ENCODE results near the gene RTN4RL2.

RTN4RL2 gene

DNA sequence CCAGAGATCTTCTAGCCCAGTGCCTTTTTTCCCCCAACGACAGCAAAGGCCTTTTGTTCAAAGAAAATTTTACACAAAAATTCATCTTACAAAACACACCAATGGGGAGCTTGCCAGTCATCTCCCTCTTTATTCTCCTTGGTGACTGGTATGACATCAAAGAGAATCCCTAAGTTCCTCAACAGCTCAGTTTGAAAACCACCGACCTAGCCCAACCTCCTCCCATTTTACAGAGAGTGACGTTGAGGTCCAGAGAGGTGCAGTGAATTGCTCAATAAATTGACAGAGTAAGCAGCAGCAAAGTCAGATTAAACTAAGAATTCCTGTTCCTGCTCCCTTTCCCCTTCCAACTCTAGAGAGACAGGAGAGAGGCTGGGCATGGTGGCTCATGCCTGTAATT, 41.2 kb upstream of the RTN4RL2 start:
- DNase-seq (ENCODE audit: low read depth) = no peak
- no peak overlapping the region for H3K4me3 ChIP-seq (ENCODE audit: low read depth, low read length)
- no peak for TF ChIP-seq CTCF (IDR thresholded peaks at IDR 0.05; ENCODE audit: control insufficient read depth, extremely low read depth, insufficient read depth)

- H3K4me3 ChIP-seq (ENCODE audit: low read depth, low read length) = no peak overlapping the region
- no peak for DNase-seq (ENCODE audit: low read depth)
- no peak for TF ChIP-seq CTCF (IDR thresholded peaks at IDR 0.05; ENCODE audit: control insufficient read depth, extremely low read depth, insufficient read depth)
These were observed 39.3 kb upstream of the RTN4RL2 start for GRCh38 chr11:57421066-57421465.

- DNase-seq (ENCODE audit: low read depth) = no peak
- no peak overlapping the region for H3K4me3 ChIP-seq (ENCODE audit: low read depth, low read length)
- no peak for TF ChIP-seq CTCF (IDR thresholded peaks at IDR 0.05; ENCODE audit: control insufficient read depth, extremely low read depth, insufficient read depth)
These were observed 38.5 kb upstream of the RTN4RL2 start for GRCh38 chr11:57421805-57422204.

DNA sequence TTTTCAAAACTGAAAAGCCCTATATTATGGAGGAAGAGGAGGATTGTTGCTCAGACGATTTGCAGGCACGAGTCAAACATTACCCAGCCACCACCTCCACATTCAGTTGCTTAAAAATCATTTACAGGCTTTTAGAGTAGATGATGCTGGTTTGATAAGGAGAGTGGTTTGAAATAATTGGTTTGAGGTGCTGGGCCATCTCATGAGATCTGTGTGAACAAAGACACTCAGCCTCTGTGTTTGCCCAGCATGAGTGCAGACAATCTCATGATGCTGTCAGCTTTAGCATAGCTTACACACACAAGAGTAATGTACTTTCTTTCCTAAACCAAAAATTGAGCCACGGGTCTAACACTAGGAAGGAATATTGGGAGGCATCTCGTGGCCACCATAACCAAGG, 37.7 kb upstream of the RTN4RL2 start:
- no peak for TF ChIP-seq CTCF (IDR thresholded peaks at IDR 0.05; ENCODE audit: control insufficient read depth, extremely low read depth, insufficient read depth)
- no peak for DNase-seq (ENCODE audit: low read depth)
- H3K4me3 ChIP-seq (ENCODE audit: low read depth, low read length) = no peak overlapping the region

DNA sequence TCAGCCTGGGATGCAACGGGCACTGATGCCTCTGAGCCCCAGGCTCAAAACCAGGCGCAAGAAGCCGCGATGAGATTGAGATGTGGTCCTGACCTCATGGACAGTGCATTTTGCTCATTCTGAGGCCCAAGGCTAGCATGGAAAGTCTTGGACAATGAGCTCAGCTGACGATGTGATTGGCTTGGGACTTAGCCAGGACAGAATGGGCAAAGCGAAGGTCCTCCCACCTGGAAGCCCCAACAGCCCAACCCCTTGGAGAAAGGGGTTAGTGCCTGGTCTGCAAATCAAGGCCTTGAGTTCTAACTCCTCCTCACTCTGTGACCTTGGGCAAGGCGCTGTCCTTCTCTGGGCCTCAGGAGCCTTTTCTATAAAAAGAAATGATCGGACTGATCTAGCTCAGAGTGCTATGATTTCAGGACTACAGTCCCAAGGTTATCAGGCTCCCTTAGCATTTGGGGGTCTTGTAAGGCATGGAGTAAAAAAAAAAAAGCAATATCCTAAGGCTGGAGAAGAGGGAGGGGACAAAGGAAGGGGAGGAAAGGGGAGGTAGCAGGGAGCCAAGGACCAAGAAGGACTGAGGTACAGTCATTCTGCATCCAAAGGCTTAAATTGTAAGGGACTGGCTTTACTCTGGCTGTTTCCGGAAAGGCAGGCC, 36.1 kb upstream of the RTN4RL2 start:
- no peak for TF ChIP-seq CTCF (IDR thresholded peaks at IDR 0.05; ENCODE audit: control insufficient read depth, extremely low read depth, insufficient read depth)
- DNase-seq (ENCODE audit: low read depth) = no peak
- H3K4me3 ChIP-seq (ENCODE audit: low read depth, low read length) = no peak overlapping the region

DNA sequence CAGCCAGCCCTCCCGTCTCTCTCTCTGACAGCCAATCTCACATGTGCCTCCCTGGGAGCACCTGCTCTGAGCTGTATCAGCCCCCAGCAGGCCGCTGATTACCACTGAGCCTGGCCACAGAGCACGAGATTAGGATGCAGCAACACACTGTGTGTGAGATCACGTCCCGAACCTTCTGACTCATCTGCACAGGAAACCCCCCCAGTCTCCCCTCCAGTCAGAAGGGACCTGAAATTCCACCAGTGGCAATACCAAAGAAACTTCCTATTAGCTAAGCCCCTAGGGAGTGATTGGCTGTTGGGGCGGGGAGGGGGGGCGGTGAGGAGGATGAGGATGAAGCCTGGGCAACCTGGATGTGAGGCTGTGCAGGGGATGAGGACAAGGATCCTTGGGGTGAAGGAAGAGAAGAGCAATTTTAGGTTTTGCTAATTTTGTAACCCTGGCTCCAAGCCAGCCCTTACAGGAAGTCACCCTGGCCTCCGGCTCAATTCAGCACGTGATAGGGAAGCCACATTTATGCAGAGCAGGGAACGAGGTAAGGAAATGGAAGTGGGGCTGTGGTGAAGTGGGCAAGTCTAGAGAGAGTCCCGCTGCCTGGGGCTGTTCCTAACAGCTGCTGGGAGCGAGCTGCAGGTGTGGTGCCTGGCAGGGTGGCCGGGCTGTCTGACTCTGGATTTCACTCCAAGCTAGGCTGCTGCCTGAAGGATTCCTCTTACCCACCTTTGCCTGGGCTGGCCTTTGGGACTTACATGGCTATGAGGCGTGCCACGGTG, 35.4 kb upstream of the RTN4RL2 start:
- no peak for TF ChIP-seq CTCF (IDR thresholded peaks at IDR 0.05; ENCODE audit: control insufficient read depth, extremely low read depth, insufficient read depth)
- H3K4me3 ChIP-seq (ENCODE audit: low read depth, low read length) = no peak overlapping the region
- no peak for DNase-seq (ENCODE audit: low read depth)

Measured in LNCaP clone FGC (cell line).